ENCODE data around the gene VRK1.

Gene VRK1

DNA sequence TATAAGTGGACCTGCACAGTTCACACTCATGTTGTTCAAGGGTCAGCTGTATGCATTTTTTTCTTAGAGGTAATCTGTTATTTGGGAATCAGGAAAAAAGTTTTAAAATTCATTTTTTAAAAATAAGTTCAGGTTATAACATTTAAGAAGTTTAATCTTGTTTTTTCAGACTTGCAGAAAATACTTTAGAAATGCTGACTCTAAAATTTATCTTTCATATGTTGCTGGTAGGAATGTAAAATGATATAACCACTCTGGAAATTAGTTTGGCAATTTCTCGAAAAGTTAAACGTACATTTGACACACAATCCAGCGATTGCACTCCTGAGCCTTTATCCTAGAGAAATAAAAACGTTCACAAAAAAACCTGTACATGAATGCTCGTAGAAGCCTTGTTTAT, 4.7 kb downstream of the VRK1 start:
- TF ChIP-seq GATA3 (IDR thresholded peaks at IDR 0.05; ENCODE audit: low read depth, low read length) (no peak), GATA2 (IDR thresholded peaks at IDR 0.05; ENCODE audit: low read depth, low read length) (no peak)

DNA sequence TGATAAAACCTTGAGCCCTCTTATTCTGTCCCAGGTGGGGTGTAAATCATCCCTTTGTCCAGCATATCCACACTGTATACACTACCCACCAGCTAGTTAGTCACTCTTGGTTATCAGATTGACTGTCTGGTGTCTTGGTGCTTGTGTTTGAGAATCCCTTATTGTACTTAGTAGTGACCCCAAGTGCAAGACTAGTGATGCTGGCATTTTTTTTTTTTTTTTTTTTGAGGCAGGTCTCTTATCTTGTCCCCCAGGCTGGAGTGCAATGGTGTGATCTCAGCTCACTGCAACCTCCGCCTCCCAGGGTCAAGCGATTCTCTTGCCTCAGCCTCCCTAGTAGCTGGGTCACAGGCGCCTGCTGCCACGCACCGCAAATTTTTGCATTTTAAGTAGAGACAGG, 5.8 kb downstream of the VRK1 start:
- TF ChIP-seq GATA2 (IDR thresholded peaks at IDR 0.05; ENCODE audit: low read depth, low read length), result no peak
- TF ChIP-seq GATA3 (IDR thresholded peaks at IDR 0.05; ENCODE audit: low read depth, low read length), result no peak

DNA sequence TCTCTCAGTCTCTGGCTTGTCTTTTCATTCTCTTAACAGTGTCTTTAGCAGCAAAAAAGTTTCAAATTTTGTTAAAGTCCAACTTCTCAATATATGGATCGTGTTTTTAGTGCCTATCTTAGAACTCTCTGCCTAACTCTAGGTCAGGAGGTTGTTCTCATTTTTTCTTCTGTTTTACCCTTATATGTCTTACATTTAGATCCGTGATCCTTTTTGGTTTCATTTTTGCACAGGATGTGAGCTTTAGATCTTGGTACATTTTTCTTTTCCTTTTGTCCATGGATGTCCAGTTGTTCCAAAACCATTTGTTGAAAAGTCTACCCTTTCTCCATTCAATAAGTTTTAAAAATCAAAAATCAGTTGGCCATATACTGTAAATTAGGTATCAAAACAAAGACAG, 6.8 kb downstream of the VRK1 start:
- TF ChIP-seq GATA3 (IDR thresholded peaks at IDR 0.05; ENCODE audit: low read depth, low read length), result no peak
- TF ChIP-seq GATA2 (IDR thresholded peaks at IDR 0.05; ENCODE audit: low read depth, low read length), result no peak

DNA sequence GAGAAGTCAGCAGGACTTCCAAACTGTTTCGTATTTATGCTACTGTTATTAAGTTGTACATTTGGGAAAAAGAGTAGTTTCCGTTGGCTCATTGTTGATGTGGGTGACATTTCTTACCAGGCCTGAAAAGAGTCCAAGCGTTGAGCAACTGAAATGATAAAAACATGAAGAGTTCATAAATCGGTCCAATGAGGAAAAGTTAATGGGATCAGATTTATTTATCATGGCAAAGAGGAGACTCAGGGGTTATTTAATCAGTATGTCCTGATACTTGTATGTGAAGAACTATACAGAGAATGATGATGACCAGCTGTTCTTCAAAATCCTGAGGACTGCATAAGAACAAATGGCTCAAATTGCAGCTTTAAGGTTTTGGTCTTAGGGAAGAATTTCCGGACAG, 7.7 kb downstream of the VRK1 start:
- TF ChIP-seq GATA2 (IDR thresholded peaks at IDR 0.05; ENCODE audit: low read depth, low read length), result no peak
- no peak for TF ChIP-seq GATA3 (IDR thresholded peaks at IDR 0.05; ENCODE audit: low read depth, low read length)

DNA sequence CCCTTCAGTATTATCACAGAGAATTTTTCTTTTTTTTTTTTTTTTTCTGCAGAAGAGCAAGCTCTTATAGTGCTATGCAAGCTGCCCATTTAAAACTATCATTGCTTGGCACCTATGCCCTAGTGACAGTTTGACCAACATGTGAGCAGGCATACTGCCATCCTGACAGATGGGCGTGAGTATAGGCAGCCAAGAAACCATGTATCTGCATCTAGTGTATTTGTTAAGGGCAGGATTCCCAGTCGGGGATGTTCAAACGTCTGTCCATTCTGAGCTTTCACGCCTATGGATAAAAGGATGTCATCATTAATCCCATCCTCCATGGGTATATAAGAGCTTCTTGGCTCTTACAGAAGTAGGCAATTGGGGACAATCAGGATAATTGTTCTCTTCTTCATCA, 8.8 kb downstream of the VRK1 start:
- no peak for TF ChIP-seq GATA3 (IDR thresholded peaks at IDR 0.05; ENCODE audit: low read depth, low read length)

DNA sequence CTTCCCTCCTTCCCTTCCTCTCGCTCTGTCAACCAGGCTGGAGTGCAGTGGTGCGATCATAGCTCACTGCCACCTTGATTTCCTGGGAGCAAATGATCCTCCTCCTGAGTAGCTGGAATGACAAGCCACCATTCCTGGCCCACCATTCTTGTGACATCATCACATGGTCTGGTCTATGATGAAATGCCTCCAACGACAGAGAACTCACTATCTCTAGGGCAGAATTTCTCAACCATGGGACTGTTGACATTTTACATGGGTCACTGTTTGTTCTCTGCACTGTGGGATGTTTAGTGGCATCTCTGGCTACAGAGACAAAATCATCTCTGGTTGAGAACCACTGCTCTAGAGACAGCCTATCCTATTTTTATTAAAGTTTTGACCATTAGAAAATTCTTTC, 9.7 kb downstream of the VRK1 start:
- TF ChIP-seq GATA3 (IDR thresholded peaks at IDR 0.05; ENCODE audit: low read depth, low read length), result no peak
- no peak for TF ChIP-seq GATA2 (IDR thresholded peaks at IDR 0.05; ENCODE audit: low read depth, low read length)

DNA sequence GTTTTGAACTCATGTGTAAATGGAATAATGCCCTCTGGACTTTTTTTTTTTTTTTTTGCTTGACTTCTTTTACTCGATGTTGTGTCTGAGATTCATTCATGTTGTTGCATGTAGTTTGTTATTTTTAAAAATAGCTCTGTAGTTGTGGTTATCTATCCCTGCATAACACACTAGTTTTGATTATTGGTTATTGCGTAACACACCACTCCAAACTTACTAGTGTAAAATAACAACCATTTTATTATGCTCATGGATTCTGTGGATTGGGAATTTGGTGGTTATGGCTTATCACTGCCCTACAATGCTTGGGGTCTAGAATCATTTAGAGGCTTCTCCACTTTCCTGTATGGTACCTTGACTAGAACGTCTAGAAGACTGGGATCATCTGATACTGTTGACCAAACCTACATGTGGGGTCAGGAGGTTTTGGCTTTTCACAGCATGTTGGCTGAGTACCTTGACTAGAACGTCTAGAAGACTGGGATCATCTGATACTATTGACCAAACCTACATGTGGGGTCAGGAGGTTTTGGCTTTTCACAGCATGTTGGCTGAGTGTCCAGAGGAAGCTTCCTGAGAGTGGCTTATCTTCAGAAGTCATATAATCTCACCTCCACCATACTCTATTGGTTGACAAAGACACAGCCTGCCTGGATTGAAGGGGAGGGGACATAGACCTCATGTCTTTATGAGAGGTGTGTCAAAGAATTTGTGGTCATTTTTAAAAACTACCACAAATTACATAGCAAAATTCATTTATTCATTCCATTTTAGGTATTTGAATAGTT, 11.6 kb downstream of the VRK1 start:
- TF ChIP-seq GATA2 (IDR thresholded peaks at IDR 0.05; ENCODE audit: low read depth, low read length) (no peak), GATA3 (IDR thresholded peaks at IDR 0.05; ENCODE audit: low read depth, low read length) (no peak)

DNA sequence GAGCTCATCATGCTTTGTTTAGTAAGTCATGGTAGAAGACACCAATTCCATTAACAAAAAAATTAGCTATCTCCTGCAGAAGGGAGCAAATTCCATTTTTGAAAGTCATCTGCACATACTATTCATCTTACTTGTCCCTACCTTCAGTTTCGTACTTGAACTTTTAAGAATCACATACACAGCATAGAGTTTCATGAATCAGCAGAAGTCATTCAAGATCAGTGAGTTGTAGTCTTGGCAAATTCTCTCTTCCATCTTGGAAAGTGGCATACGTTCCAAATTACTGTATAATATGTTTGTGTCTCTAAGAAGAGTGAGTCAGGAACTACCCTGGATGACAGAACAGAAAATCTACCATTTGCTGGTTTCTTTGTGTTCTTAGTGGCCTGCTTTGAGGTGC, 14.1 kb downstream of the VRK1 start:
- TF ChIP-seq GATA3 (IDR thresholded peaks at IDR 0.05; ENCODE audit: low read depth, low read length), result no peak
- no peak for TF ChIP-seq GATA2 (IDR thresholded peaks at IDR 0.05; ENCODE audit: low read depth, low read length)

DNA sequence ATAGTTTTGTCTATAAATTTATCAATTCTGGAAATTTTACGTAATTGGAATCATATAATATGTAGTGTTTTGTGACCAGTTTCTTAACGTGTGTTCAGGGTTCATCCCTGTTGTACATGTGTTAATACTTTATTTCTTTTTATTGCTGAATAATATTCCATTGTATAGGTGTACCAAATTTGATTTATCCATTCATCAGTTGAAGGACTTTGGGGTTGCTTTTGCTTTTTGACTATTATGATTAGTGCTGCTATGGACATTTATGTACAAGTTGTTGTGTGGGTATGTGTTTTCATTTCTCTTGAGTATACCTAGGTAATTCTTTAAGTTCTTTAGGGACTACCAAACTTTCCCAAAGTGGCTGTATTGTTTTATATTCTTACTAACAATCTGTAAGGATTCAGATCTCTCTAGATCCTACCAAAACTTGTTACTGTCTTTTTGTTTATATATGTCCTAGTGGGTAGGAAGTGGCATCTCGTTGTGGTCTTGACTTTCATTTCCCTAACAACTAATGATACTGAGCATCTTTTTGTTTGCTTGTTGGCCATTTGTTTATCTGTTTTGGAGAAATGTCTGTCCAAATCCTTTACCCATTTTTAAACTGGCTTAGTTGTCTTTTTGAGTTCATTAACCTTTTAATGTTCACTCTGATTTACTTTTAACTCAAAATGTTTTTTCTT, 14.9 kb downstream of the VRK1 start:
- no peak for TF ChIP-seq GATA2 (IDR thresholded peaks at IDR 0.05; ENCODE audit: low read depth, low read length)
- TF ChIP-seq GATA3 (IDR thresholded peaks at IDR 0.05; ENCODE audit: low read depth, low read length), result no peak

DNA sequence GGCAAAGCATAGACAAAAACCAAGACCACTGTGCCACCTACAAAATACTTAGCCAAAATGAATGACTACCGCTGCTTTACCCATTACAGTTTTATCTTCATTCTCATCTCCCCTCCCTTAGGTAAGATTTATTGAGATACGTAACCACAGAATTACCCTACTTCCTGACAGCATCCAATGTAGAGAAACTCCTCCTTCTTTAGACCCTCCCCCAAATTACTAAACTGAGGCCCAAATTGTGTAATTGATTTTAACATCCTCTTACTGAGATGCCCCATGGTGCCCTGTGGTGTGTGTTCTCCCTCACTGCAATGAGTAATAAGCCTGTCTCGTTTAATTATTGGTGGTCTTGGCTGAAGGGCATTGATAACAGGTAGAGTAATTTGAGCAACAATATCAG, 19.1 kb downstream of the VRK1 start:
- no peak for TF ChIP-seq GATA3 (IDR thresholded peaks at IDR 0.05; ENCODE audit: low read depth, low read length)
- TF ChIP-seq GATA2 (IDR thresholded peaks at IDR 0.05; ENCODE audit: low read depth, low read length), result no peak

DNA sequence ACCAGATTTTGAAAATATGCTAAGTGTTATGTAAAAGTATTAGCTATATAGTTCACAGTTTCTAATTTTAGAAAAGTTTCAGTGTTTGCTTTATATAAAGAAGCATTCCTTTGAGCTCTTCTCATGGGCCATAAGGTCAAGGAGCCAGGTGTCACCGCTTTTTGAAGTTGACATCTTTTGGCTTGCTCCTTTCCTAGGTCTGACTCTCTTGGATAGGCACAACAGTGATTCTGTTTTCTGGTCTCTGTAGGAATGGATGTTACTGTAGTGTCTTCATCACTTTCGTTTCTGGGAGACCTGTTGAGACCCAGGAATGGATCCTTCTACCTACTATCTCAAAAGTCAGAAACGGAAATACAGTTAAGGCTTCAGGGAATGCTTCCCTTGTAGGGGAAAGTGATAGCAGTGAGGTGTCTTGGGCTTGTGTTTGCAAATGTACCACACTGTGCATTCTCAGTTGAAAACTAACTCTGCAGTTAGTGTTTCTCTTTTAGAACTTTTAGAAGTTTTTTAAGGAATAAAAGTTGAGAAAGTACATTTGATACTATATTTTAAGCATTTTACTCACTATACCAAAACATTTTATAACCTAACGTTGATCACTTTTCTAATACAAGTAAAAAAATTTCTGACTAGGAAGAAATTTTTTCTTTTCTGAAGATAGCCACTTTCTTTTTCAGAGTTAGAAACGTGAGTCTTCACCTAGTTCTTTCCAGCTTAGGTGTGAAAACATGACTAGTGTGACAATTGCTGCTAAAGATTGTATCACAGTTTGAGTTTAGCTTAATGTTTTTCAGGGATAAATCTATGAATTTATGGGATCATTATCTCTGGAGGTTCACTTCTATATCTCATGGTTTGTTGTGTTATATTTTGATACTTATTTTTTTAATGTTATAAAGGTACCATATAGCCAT, 20.8 kb downstream of the VRK1 start:
- TF ChIP-seq GATA2 (IDR thresholded peaks at IDR 0.05; ENCODE audit: low read depth, low read length) (no peak), GATA3 (IDR thresholded peaks at IDR 0.05; ENCODE audit: low read depth, low read length) (no peak)

DNA sequence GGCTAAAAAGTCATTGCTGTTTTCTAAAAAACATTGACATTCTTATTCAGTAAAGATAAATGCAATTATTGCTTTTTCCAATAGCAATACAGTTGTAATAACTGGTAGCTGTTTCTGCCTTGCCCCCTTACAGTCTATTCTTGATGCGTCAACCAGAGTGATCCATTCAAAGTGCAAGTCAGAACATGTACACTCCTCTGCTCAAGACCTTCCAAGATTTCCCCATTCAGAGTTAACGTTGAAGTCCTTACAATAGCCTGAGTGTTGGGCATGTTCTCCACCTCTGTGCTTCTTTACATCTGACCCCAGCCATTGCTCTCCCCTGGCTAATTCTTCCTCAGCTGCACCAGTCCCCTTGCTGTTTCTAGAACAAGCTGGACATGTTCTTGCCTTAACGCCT, 24.3 kb downstream of the VRK1 start:
- no peak for TF ChIP-seq GATA2 (IDR thresholded peaks at IDR 0.05; ENCODE audit: low read depth, low read length)
- no peak for TF ChIP-seq GATA3 (IDR thresholded peaks at IDR 0.05; ENCODE audit: low read depth, low read length)

DNA sequence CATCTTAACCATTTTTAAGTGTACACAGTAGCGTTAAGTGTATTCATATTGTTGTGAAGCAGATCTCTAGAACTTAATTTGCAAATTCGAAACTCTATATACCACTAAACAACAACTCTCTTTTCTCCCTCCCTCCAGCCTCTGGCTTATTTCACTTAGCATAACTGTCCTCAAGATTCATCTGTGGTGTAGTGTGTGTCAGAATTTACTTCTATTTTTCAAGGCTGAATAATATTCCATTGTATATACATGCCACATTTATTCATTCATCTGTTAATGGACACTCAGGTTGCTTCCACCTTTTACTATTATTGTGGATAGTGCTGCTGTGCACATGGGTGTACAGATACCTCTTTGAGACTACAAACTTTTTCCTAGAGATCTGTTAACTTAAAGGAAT, 26.5 kb downstream of the VRK1 start:
- no peak for TF ChIP-seq GATA2 (IDR thresholded peaks at IDR 0.05; ENCODE audit: low read depth, low read length)
- TF ChIP-seq GATA3 (IDR thresholded peaks at IDR 0.05; ENCODE audit: low read depth, low read length), result no peak

DNA sequence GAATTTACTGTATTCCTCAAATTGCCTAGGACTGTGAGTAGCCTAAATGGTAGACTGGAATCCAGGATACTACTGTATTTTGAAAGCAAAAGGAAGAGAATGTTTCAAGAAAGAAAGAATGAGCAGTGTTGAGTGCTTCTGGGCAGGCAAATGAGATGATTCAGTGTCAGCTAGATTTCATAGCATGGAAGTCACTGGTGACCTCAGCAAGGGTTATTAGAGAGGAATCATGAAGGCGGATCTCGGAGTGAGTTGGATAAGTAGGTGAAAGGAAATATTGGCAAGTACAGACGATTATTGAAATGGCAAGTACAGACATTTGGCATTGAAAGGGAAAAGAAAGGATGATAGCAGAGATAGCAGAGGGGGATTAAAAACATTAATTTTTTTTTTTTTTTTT, 27.1 kb downstream of the VRK1 start:
- TF ChIP-seq GATA2 (IDR thresholded peaks at IDR 0.05; ENCODE audit: low read depth, low read length), result no peak
